Stimulated activated effector memory CD8-positive, alpha-beta T cell treated with anti-CD3 and anti-CD28 coated beads, Interleukin-12 subunit alpha, Interleukin-12 subunit beta, amount 100 ng/mL, for 72 hours (primary cell): ENCODE data around the gene GTF2A1L.

Source experiments
- ATAC-seq: fragments of 150-1000 bp; cut with Tn5 transposase; 2 replicates; pipeline ENCODE4 v1.10.0; 2021
- DNase-seq, 2 donors: peaks; one replicate each; pipeline ENCODE4 v3.0.0; 2021 to 2022; ENCODE audit warnings: low spot score in 2 of 2
- H3K27ac Mint-ChIP-seq: one replicate; pipeline ENCODE4 v1.8.0; 2022; ENCODE audit warnings: mild to moderate bottlenecking, mixed read lengths
- H3K36me3 Mint-ChIP-seq: one replicate; pipeline ENCODE4 v1.8.0; 2022; ENCODE audit warnings: mild to moderate bottlenecking, mixed read lengths
- H3K4me1 Mint-ChIP-seq: one replicate; pipeline ENCODE4 v1.8.0; 2022; ENCODE audit warnings: mixed read lengths
- H3K4me3 Mint-ChIP-seq: one replicate; pipeline ENCODE4 v1.8.0; 2022; ENCODE audit warnings: mild to moderate bottlenecking, mixed read lengths
- H3K9me3 Mint-ChIP-seq: one replicate; pipeline ENCODE4 v1.8.0; 2022; ENCODE audit warnings: mixed read lengths

The GTF2A1L gene

GRCh38 chr2:48709096-48710034 lies 91.7 kb downstream of the GTF2A1L start:
- Mint-ChIP-seq H3K4me1 (no peaks in the 10 kb centered on the region), H3K9me3 (peaks cover 2% of the 10 kb centered on the region), H3K27ac (no peak overlapping the region), H3K4me3 (no peak overlapping the region), H3K36me3 (no peaks in the 10 kb centered on the region)
- no peak for ATAC-seq
- no peak for DNase-seq

GRCh38 chr2:48711343-48711742 lies 93.7 kb downstream of the GTF2A1L start:
- Mint-ChIP-seq H3K9me3 (no peaks in the 10 kb centered on the region), H3K36me3 (no peaks in the 10 kb centered on the region), H3K4me3 (no peak overlapping the region), H3K27ac (no peak overlapping the region), H3K4me1 (no peaks in the 10 kb centered on the region)
- ATAC-seq (no peak), DNase-seq (no peak)

- Mint-ChIP-seq H3K9me3 (no peaks in the 10 kb centered on the region), H3K4me3 (no peak overlapping the region), H3K4me1 (no peaks in the 10 kb centered on the region), H3K27ac (no peak overlapping the region), H3K36me3 (no peaks in the 10 kb centered on the region)
- DNase-seq (no peak), ATAC-seq (no peak)
Measured at GRCh38 chr2:48712151-48712550, 94.5 kb downstream of the GTF2A1L start.

- no peaks in the 10 kb centered on the region for H3K9me3 Mint-ChIP-seq
- no peaks in the 10 kb centered on the region for H3K4me1 Mint-ChIP-seq
- H3K27ac Mint-ChIP-seq = no peak overlapping the region
Measured at GRCh38 chr2:48713647-48714046, 96.0 kb downstream of the GTF2A1L start.

GRCh38 chr2:48714245-48714644 lies 96.6 kb downstream of the GTF2A1L start:
- Mint-ChIP-seq H3K4me1 (no peaks in the 10 kb centered on the region), H3K36me3 (no peaks in the 10 kb centered on the region), H3K9me3 (no peaks in the 10 kb centered on the region), H3K27ac (no peak overlapping the region), H3K4me3 (no peak overlapping the region)
- DNase-seq (no peak), ATAC-seq (no peak)

More at GRCh38 chr2:48713647-48714046, 96.0 kb downstream of the GTF2A1L start:
- DNase-seq (no peak), ATAC-seq (no peak)
- H3K36me3 Mint-ChIP-seq = no peaks in the 10 kb centered on the region
- no peak overlapping the region for H3K4me3 Mint-ChIP-seq

GRCh38 chr2:48715042-48715899 lies 97.6 kb downstream of the GTF2A1L start:
- H3K4me1 Mint-ChIP-seq = no peaks in the 10 kb centered on the region
- H3K27ac Mint-ChIP-seq = no peak overlapping the region
- ATAC-seq (no peak), DNase-seq (no peak)
- no peak overlapping the region for H3K4me3 Mint-ChIP-seq
- H3K36me3 Mint-ChIP-seq = no peaks in the 10 kb centered on the region
- H3K9me3 Mint-ChIP-seq = no peaks in the 10 kb centered on the region

GRCh38 chr2:48715956-48716355 lies 98.3 kb downstream of the GTF2A1L start:
- no peaks in the 10 kb centered on the region for H3K4me1 Mint-ChIP-seq
- no peak overlapping the region for H3K4me3 Mint-ChIP-seq
- H3K36me3 Mint-ChIP-seq = no peaks in the 10 kb centered on the region
- no peak overlapping the region for H3K27ac Mint-ChIP-seq
- DNase-seq (no peak), ATAC-seq (no peak)
- H3K9me3 Mint-ChIP-seq = peaks cover 2% of the 10 kb centered on the region

GRCh38 chr2:48717846-48718245 lies 100.2 kb downstream of the GTF2A1L start:
- no peak for ATAC-seq
- no peaks in the 10 kb centered on the region for H3K4me1 Mint-ChIP-seq
- H3K36me3 Mint-ChIP-seq = no peaks in the 10 kb centered on the region
- H3K9me3 Mint-ChIP-seq = peaks cover 2% of the 10 kb centered on the region
- no peak overlapping the region for H3K4me3 Mint-ChIP-seq
- H3K27ac Mint-ChIP-seq = no peak overlapping the region
- DNase-seq = no peak

- ATAC-seq (no peak), DNase-seq (no peak)
- H3K9me3 Mint-ChIP-seq = peaks cover 2% of the 10 kb centered on the region
- H3K4me3 Mint-ChIP-seq = no peak overlapping the region
- H3K4me1 Mint-ChIP-seq = no peaks in the 10 kb centered on the region
- no peak overlapping the region for H3K27ac Mint-ChIP-seq
- no peaks in the 10 kb centered on the region for H3K36me3 Mint-ChIP-seq
Measured at GRCh38 chr2:48719480-48720177, 102.0 kb downstream of the GTF2A1L start.

- Mint-ChIP-seq H3K9me3 (peaks cover 2% of the 10 kb centered on the region), H3K27ac (no peak overlapping the region), H3K4me3 (no peak overlapping the region), H3K4me1 (no peaks in the 10 kb centered on the region), H3K36me3 (no peaks in the 10 kb centered on the region)
- DNase-seq (no peak), ATAC-seq (no peak)
Measured at GRCh38 chr2:48721158-48721557, 103.5 kb downstream of the GTF2A1L start.

- no peak for ATAC-seq
- Mint-ChIP-seq H3K27ac (no peak overlapping the region), H3K36me3 (no peaks in the 10 kb centered on the region), H3K4me3 (no peak overlapping the region), H3K9me3 (peaks cover 2% of the 10 kb centered on the region), H3K4me1 (no peaks in the 10 kb centered on the region)
- DNase-seq = no peak
Measured at GRCh38 chr2:48722391-48722790, 104.7 kb downstream of the GTF2A1L start.

GRCh38 chr2:48723129-48723528 lies 105.5 kb downstream of the GTF2A1L start:
- no peaks in the 10 kb centered on the region for H3K36me3 Mint-ChIP-seq
- H3K4me1 Mint-ChIP-seq = no peaks in the 10 kb centered on the region
- peaks cover 2% of the 10 kb centered on the region for H3K9me3 Mint-ChIP-seq
- no peak overlapping the region for H3K27ac Mint-ChIP-seq
- H3K4me3 Mint-ChIP-seq = no peak overlapping the region
- peak; percentile 42 for ATAC-seq
- DNase-seq = no peak

GRCh38 chr2:48724278-48724677 lies 106.6 kb downstream of the GTF2A1L start:
- DNase-seq = no peak
- ATAC-seq = no peak
- peaks cover 2% of the 10 kb centered on the region for H3K9me3 Mint-ChIP-seq
- H3K4me3 Mint-ChIP-seq = no peak overlapping the region
- no peaks in the 10 kb centered on the region for H3K36me3 Mint-ChIP-seq
- H3K27ac Mint-ChIP-seq = no peak overlapping the region
- H3K4me1 Mint-ChIP-seq = no peaks in the 10 kb centered on the region

GRCh38 chr2:48725696-48726494 lies 108.2 kb downstream of the GTF2A1L start:
- no peak for ATAC-seq
- no peak for DNase-seq
- H3K4me3 Mint-ChIP-seq = no peak overlapping the region
- no peaks in the 10 kb centered on the region for H3K9me3 Mint-ChIP-seq
- no peaks in the 10 kb centered on the region for H3K4me1 Mint-ChIP-seq
- no peak overlapping the region for H3K27ac Mint-ChIP-seq
- no peaks in the 10 kb centered on the region for H3K36me3 Mint-ChIP-seq
